K562 (cell line): ENCODE results near the gene PTPRM. TPM values are rescaled to one million over a fixed set of nuclear protein-coding genes. Genes with fewer than 3 reads are reported as not detected.

Experiments used
- ATAC-seq: fragments of 200-7000 bp; cut with Tn5 transposase; 3 replicates; pipeline ENCODE4 v1.9.1; 2020; ENCODE audit warnings: moderate library complexity
- BruUV-seq: library from RNA; stranded (reverse); fragments of 400-500 nt; replicated peaks from 2 replicates; lab custom pipeline; 2021; lab: Mats Ljungman, UMichigan
- CTCF ChIA-PET: fragments of 300-600 bp; formaldehyde crosslinking; extraction: SDS; loops from one replicate; lab custom pipeline; 2021; ENCODE audit warnings: low intra/inter-chr PET ratio; lab: Yijun Ruan, JAX
- POLR2A ChIA-PET: fragments of 300-600, 350-650 bp; sonication (Branson Sonifier 250); formaldehyde crosslinking; extraction: SDS; loops from one replicate; lab custom pipeline; 2021; ENCODE audit warnings: antibody characterized with exemption, inconsistent platforms; lab: Yijun Ruan, JAX
- DNase-seq, 4 experiments: peaks; one replicate each; pipeline versions ENCODE4 v3.0.0 to v3.0.0-alpha.2; 2011 to 2018; ENCODE audit warnings: low spot score in 3 of 4, mixed read lengths in 3 of 4; ENCODE audit errors: extremely low read depth in 1 of 4
- FAIRE-seq: peaks from 2 replicates; lab custom pipeline; 2011; peaks lifted over from hg19 to GRCh38; lab: Jason Lieb, UNC
- H2AFZ ChIP-seq: 2 replicates; pipeline ENCODE4 v1.6.0; 2011; ENCODE audit warnings: low read depth, low read length, control low read depth, inconsistent platforms
- H3K27ac ChIP-seq: fragments of 200-600 bp; 3 replicates; pipeline ENCODE4 v1.8.0; 2011; ENCODE audit warnings: low read depth, mild to moderate bottlenecking, control low read depth, inconsistent platforms, low read length, moderate library complexity, mixed read lengths; ENCODE audit errors: extremely low read depth
- H3K27me3 ChIP-seq, 2 experiments: fragments of 300-600 bp in 1 of 2; 2 replicates in 1 of 2; 3 replicates in 1 of 2; pipeline versions ENCODE4 v1.6.0 to v1.8.0; 2011; ENCODE audit warnings: inconsistent platforms in 2 of 2, low read length in 2 of 2, mild to moderate bottlenecking in 1 of 2, mixed read lengths in 1 of 2, moderate library complexity in 1 of 2; ENCODE audit not compliant: control insufficient read depth in 2 of 2, insufficient read depth in 2 of 2
- H3K36me3 ChIP-seq: fragments of 300-600 bp; 3 replicates; pipeline ENCODE4 v1.8.0; 2011; ENCODE audit warnings: mild to moderate bottlenecking, low read length, inconsistent platforms; ENCODE audit not compliant: control insufficient read depth, insufficient read depth
- H3K4me1 ChIP-seq, 2 experiments: fragments of 200-600 bp in 1 of 2; replicated peaks in 1 of 2; 2 replicates in 1 of 2; 3 replicates in 1 of 2; pipeline versions ENCODE4 v1.5.1 to v1.8.0; 2011; ENCODE audit warnings: inconsistent platforms in 2 of 2, low read length in 2 of 2, mild to moderate bottlenecking in 1 of 2, mixed read lengths in 1 of 2, moderate library complexity in 1 of 2; ENCODE audit not compliant: control insufficient read depth in 2 of 2, insufficient read depth in 2 of 2
- H3K4me2 ChIP-seq: 2 replicates; pipeline ENCODE4 v1.6.1; 2011; ENCODE audit warnings: low read length, control low read depth, inconsistent platforms, mixed read lengths; ENCODE audit not compliant: insufficient read depth
- H3K4me3 ChIP-seq: fragments of 200-600 bp; sonication (generic), shearing (Covaris generic); 2 replicates; pipeline ENCODE4 v1.5.1; 2016; ENCODE audit warnings: control low read depth, inconsistent platforms
- H3K79me2 ChIP-seq: fragments of 200-600 bp; 3 replicates; pipeline ENCODE4 v1.8.0; 2011; ENCODE audit warnings: low read length, inconsistent platforms; ENCODE audit not compliant: control insufficient read depth, insufficient read depth
- H3K9ac ChIP-seq, 2 experiments: 2 replicates each; pipeline versions ENCODE4 v1.6.0 to v1.6.1; 2011; ENCODE audit warnings: low read depth in 2 of 2, low read length in 2 of 2, control low read depth in 1 of 2, inconsistent platforms in 1 of 2, mild to moderate bottlenecking in 1 of 2, mixed read lengths in 1 of 2; ENCODE audit not compliant: insufficient read depth in 1 of 2
- H3K9me1 ChIP-seq: one replicate; pipeline ENCODE4 v1.6.0; 2011; ENCODE audit warnings: inconsistent platforms, mild to moderate bottlenecking, low read length, moderate library complexity; ENCODE audit not compliant: control insufficient read depth, insufficient read depth
- H3K9me3 ChIP-seq: replicated peaks from 2 replicates; pipeline ENCODE4 v1.5.1; 2011; ENCODE audit warnings: low read depth, low read length, inconsistent platforms; ENCODE audit not compliant: control insufficient read depth, insufficient read depth
- H4K20me1 ChIP-seq: replicated peaks from 2 replicates; pipeline ENCODE4 v1.6.1; 2011; ENCODE audit warnings: low read length, inconsistent platforms, mixed read lengths; ENCODE audit not compliant: control insufficient read depth, insufficient read depth
- ADNP ChIP-seq: fragments of 200-800 bp; sonication (Bioruptor generic); IDR thresholded peaks from 2 replicates; pipeline ENCODE4 v1.6.1; 2016; ENCODE audit warnings: missing genetic modification characterization, missing compliant biosample characterization
- CREB5 ChIP-seq: fragments of 250-450 bp; sonication (Bioruptor Pico); IDR thresholded peaks from 2 replicates; pipeline ENCODE4 v1.5.0; 2020; ENCODE audit warnings: mild to moderate bottlenecking
- FOXO4 ChIP-seq: fragments of 450-650 bp; formaldehyde crosslinking; IDR thresholded peaks from 2 replicates; pipeline ENCODE4 v1.4.0; 2020; ENCODE audit warnings: mild to moderate bottlenecking, moderate library complexity
- GTF2A2 ChIP-seq: IDR thresholded peaks from 2 replicates; pipeline ENCODE4 v1.6.1; 2016; ENCODE audit warnings: mild to moderate bottlenecking, missing genetic modification characterization, missing compliant biosample characterization
- HCFC1 ChIP-seq: IDR thresholded peaks from 2 replicates; pipeline ENCODE4 v1.6.1; 2012; ENCODE audit warnings: low read depth, low read length, improper control_type of control experiment
- NFIC ChIP-seq: fragments of 450-650 bp; IDR thresholded peaks from 2 replicates; pipeline ENCODE4 v1.6.1; 2017; ENCODE audit warnings: mild to moderate bottlenecking, inconsistent platforms
- NKRF ChIP-seq: fragments of 450-650 bp; IDR thresholded peaks from 2 replicates; pipeline ENCODE4 v1.6.1; 2016; ENCODE audit warnings: borderline replicate concordance
- PHB ChIP-seq: fragments of 250-450 bp; sonication (Bioruptor Pico); IDR thresholded peaks from 2 replicates; pipeline ENCODE4 v1.5.0; 2021
- PPARD ChIP-seq: fragments of 250-450 bp; sonication (Bioruptor Pico); IDR thresholded peaks from 2 replicates; pipeline ENCODE4 v1.8.0; 2022; ENCODE audit warnings: inconsistent platforms, mild to moderate bottlenecking, moderate library complexity
- ZNF212 ChIP-seq: fragments of 450-650 bp; formaldehyde crosslinking; IDR thresholded peaks from 2 replicates; pipeline ENCODE4 v1.4.0; 2020; ENCODE audit warnings: mild to moderate bottlenecking
- WGBS: fragments of 100-300 bp; shearing (Covaris generic); methylation state at CpG from one replicate; pipeline ENCODE4 v1.1.6; 2016; ENCODE audit warnings: low coverage, mixed read lengths; ENCODE audit not compliant: insufficient coverage; ENCODE audit errors: missing lambda C conversion rate; 5-methylcytosine and 5-hydroxymethylcytosine counted together
- in situ Hi-C: fragments of 300-500 bp; cut with MboI; formaldehyde crosslinking; loops from 4 replicates; pipeline ENCODE4 v1.15.0; 2018; ENCODE audit warnings: inconsistent platforms, mixed read lengths
- intact Hi-C: fragments of 100-400 bp; cut with micrococcal nuclease; formaldehyde crosslinking; loops from 2 replicates; pipeline ENCODE4 v1.14.2; 2022
- polyA plus RNA-seq, 8 experiments: library from polyadenylated mRNA; depleted of rRNA in 4 of 8; stranded (reverse) in 5 of 8; unstranded in 3 of 8; fragments of >200 nt; fragmentation: Nextera tagmentation in 2 of 8; fragmentation: Illumina TruSeq in 1 of 8; extraction: Ambion mirVana in 2 of 8; extraction: Trizol in 1 of 8; gene quantifications; 2 replicates each; pipeline versions ENCODE4 v1.2.1 to v1.2.3, GENCODE V29; 2011 to 2014; ENCODE audit warnings: inconsistent platforms in 1 of 8, missing spikeins in 1 of 8
- total RNA-seq, 7 experiments: library from RNA; depleted of rRNA in 6 of 7; stranded (reverse); fragments of >200 nt in 6 of 7; fragmentation: Illumina TruSeq in 2 of 7; extraction: Trizol in 2 of 7; gene quantifications; 2 replicates each; pipeline versions ENCODE4 v1.2.1 to v1.2.3, GENCODE V29; 2011 to 2021; ENCODE audit warnings: low replicate concordance in 1 of 7

PTPRM gene
- total and polyA plus RNA-seq, 9 of the 15 experiments (the other 6 are each of a cell fraction or from before 2014, with no cell fraction given): 0.03 to 0.16 (median 0.08) TPM; not detected in 3

- no peak overlapping the region for H3K27ac ChIP-seq
- FAIRE-seq: no peak
- H3K79me2 ChIP-seq: no peaks in the 10 kb centered on the region
- ChIA-PET POLR2A (no interaction called here), CTCF (no interaction called here)
- no peak overlapping the region for H3K4me2 ChIP-seq
- in situ Hi-C loops: no loop called here
- no peak overlapping the region for H2AFZ ChIP-seq
- no peaks in the 10 kb centered on the region for H4K20me1 ChIP-seq
- BruUV-seq: no TSS peak
- H3K9me3 ChIP-seq: no peaks in the 10 kb centered on the region
- H3K9ac ChIP-seq: no peak overlapping the region
- no peak for ATAC-seq
- no peak overlapping the region for H3K4me3 ChIP-seq
- 3% methylated on average over 2 of the region's 2 CpGs for WGBS
- TF ChIP-seq PPARD (no peak), NFIC (no peak), CREB5 (no peak), GTF2A2 (tag) (no peak), FOXO4 (CRISPR knock-in tag) (no peak), ZNF212 (CRISPR knock-in tag) (no peak), PHB (CRISPR knock-in tag) (no peak), HCFC1 (no peak), ADNP (tag) (no peak), NKRF (no peak)
- TF ChIP-seq, all 486 proteins: peak for 0
- intact Hi-C loops: loop anchor here (10.0 kb wide), 1 partner anchor 63 kb away; no protein-coding TSS in a partner anchor
- no peaks in the 10 kb centered on the region for H3K9me1 ChIP-seq
- H3K27me3 ChIP-seq: no peaks in the 10 kb centered on the region
- no peak for DNase-seq
- H3K4me1 ChIP-seq: peaks cover 0 to 11% of the 10 kb centered on the region in 2 experiments; a peak in 2 of 5 replicates
- no peaks in the 10 kb centered on the region for H3K36me3 ChIP-seq
Observed at GRCh38 chr18:7571626-7572025, 4.5 kb downstream of the PTPRM start.
